Muscle layer of duodenum (tissue), 2 donors: ENCODE measurements around the gene ADCY1.

Source experiments
- H3K27ac ChIP-seq: one replicate; pipeline ENCODE4 v1.7.0; 2013; ENCODE audit warnings: mild to moderate bottlenecking, low read length
- H3K27me3 ChIP-seq: one replicate; pipeline ENCODE4 v1.7.0; 2013; ENCODE audit warnings: low read depth, mild to moderate bottlenecking, control low read depth, low read length
- H3K36me3 ChIP-seq, 2 donors: one replicate each; pipeline ENCODE4 v1.7.0; 2013; ENCODE audit warnings: low read length in 2 of 2, control low read depth in 1 of 2, mild to moderate bottlenecking in 1 of 2; ENCODE audit not compliant: insufficient read depth in 2 of 2, control insufficient read depth in 1 of 2
- H3K4me1 ChIP-seq, 2 donors: one replicate each; pipeline ENCODE4 v1.7.0; 2013; ENCODE audit warnings: low read length in 2 of 2, mild to moderate bottlenecking in 2 of 2, control low read depth in 1 of 2, moderate library complexity in 1 of 2; ENCODE audit not compliant: insufficient read depth in 2 of 2, control insufficient read depth in 1 of 2
- H3K4me3 ChIP-seq, 2 donors: one replicate each; pipeline ENCODE4 v1.7.0; 2013; ENCODE audit warnings: low read length in 2 of 2, low read depth in 1 of 2, mild to moderate bottlenecking in 1 of 2
- H3K9me3 ChIP-seq, 2 donors: one replicate each; pipeline ENCODE4 v1.7.0; 2013; ENCODE audit warnings: low read length in 2 of 2, control low read depth in 1 of 2, mild to moderate bottlenecking in 1 of 2; ENCODE audit not compliant: control insufficient read depth in 1 of 2
- donor health status: healthy.

ADCY1 gene

DNA sequence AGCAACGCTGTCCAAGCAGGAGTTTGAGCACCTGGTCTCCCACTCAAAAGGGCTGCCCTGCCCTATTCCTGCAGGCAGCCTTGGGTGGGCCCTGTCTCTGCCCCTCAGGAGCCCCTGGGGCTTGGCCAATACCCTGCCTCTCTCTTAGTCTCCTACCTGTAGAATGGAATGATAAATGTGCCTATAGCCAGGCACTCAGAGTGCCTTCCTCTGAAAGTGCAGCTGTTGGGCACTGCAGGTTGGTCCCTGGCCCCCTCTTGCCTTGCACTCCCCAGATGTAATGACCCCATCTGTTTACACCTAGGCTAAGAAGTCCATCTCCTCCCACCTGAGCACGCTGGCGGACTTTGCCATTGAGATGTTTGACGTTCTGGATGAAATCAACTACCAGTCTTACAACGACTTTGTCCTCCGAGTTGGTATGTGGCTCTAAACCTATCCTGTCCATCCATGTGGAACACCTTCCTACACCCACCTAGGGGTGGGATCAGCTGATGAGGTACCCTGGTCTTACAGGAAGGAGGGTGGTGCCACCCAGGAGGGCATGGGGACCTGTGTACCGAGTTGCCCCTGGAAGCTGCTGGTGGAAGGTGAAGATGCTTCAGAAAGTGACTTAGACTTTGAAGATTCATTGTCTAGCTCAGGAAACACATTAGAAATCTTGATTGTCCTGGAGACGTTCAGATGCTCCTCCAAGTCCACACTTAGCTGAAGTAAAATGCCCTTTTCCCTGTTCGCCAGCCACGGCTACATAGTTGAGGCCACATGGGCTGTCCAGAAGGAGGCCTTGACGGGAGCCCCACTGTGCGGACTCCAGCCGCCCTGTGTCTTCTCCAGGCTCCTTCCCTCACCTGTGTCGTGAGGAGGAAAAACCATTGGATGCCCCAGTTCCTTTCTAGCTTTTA lies 134.1 kb downstream of the ADCY1 start:
- H3K27me3 ChIP-seq, result no peaks in the 10 kb centered on the region
- no peaks in the 10 kb centered on the region for H3K36me3 ChIP-seq
- H3K27ac ChIP-seq, result no peak overlapping the region
- no peaks in the 10 kb centered on the region for H3K4me1 ChIP-seq
- no peaks in the 10 kb centered on the region for H3K9me3 ChIP-seq
- H3K4me3 ChIP-seq, result no peak overlapping the region

DNA sequence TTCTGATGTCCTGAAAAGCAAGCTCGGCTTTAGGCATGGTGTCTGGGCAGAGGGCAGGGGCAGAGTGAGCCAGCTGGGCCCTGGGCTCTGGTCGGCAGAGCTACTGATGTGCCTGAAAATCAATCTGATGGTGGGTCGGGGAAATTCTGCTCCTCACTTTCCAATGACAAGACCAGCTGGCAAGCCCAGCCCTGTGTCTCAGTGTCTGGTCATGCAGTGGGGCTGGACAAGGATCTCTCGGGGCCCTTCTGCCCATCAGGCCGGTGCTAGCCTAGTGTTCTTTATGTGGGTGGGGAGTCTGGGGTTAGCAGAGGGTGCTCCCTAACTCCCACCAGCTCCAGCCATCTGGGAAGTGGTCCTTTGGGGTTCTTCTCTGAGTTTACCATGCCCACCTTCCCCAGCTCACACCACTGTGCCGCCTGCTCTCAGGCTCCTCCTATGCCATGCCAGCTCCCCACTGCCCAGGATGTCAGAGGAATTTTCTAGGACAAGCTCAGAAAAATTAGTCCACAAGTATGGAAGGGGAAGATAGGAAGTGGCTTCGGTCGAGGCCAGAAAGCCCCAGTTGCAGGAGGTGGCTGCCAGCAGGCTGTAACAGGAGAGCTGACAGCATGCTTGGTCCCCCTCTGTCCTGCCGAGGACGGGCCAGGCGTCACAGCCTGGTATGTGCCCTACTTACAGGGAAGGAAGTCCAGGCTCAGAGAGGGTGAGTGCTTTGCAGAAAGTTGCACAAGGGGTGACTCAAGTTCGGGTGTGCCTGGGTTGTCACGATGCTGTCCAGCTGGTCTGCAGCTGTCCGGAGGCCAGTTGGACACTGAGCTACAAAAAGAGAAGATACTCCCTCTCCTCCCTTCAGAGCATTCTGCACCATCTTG lies 135.2 kb downstream of the ADCY1 start:
- Histone ChIP-seq H3K4me3 (no peak overlapping the region), H3K27me3 (no peaks in the 10 kb centered on the region), H3K9me3 (no peaks in the 10 kb centered on the region), H3K27ac (no peak overlapping the region), H3K4me1 (no peaks in the 10 kb centered on the region), H3K36me3 (no peaks in the 10 kb centered on the region)

DNA sequence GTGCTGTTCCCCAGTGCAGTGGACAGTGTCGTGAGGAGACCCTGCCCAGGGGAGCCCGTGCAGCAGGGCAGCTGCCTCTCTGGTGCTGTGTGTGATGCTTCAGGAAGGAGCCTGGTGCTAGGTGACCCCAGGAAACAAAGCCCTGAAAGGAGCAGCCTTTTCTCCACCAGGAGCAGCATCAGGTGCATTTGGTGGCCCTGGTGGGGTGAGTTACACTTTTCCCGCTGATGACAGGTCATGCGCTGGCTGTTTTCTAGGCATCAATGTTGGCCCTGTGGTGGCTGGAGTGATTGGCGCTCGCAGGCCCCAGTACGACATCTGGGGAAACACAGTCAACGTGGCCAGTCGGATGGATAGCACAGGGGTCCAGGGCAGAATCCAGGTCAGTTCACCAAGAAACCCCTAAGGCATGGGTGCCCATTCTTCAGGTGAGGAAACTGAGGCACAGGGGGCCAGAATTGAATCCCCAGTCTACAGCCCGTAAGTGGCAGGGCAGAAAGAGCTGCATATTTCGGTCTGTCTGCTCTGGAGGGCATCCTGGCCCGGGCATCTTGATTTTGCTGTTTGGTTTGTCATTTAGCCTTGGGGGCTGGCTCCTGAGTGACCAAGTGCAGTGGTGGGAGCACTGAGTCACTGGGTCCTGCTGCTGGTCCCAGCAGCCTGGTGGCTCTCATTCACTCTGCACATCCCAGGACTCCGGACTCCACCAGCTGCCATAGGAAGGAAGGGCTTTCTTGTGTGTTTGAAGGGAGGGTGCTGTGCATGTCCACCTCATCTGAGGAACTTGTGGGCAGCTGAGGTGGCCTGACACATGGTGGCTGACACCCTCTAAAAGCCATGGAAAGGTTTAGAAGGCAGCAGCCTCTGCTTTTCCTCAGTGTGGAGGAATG lies 136.3 kb downstream of the ADCY1 start:
- Histone ChIP-seq H3K36me3 (no peaks in the 10 kb centered on the region), H3K27me3 (no peaks in the 10 kb centered on the region), H3K9me3 (no peaks in the 10 kb centered on the region), H3K27ac (no peak overlapping the region), H3K4me3 (no peak overlapping the region), H3K4me1 (no peaks in the 10 kb centered on the region)

DNA sequence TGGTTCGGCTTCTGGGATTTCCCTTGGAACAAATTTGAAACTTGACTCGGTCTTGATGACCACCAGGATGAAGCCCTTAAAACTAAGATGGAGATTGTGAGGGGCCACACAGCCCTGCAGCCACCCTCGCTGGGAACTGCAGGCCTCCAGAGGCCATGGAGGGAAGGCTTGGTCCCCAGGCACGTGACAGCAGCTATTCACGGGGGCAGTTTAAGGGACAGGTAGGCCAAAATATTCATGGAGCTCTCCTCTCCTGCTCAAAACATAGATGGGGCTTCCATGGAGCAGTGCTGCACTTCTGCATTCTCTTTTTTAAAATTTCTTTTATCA lies 137.0 kb downstream of the ADCY1 start:
- Histone ChIP-seq H3K4me1 (no peaks in the 10 kb centered on the region), H3K27ac (no peak overlapping the region), H3K36me3 (no peaks in the 10 kb centered on the region), H3K27me3 (no peaks in the 10 kb centered on the region), H3K4me3 (no peak overlapping the region), H3K9me3 (no peaks in the 10 kb centered on the region)

DNA sequence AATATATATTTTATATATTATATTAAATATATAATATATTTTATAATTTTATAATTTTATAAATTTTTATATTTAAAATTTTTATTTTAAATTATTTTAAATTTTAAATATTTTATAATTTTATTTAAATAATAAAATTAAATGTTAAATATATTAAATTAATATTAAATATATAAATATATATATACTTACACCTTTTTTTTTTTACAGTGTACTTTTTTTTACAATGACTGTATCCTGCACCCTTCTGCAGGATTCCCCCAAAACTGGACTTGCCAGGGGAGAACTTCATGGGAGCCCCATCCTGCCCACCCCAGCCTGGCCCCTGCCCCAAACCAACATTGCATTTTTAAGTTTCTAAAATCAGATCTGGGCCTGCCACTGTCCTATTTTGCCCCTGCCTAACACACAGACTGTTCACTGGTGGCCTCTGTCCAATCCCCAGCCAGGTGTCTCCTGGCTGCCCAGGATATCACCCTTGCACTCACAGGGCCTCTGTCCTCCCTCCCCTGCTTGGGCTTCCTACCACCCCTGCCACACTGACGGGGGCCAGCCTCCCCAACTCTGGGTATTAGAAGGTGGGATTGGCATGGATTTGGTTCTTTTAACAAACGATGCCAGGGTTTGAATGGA lies 138.0 kb downstream of the ADCY1 start:
- Histone ChIP-seq H3K4me1 (no peaks in the 10 kb centered on the region), H3K27ac (no peak overlapping the region), H3K27me3 (no peaks in the 10 kb centered on the region), H3K4me3 (no peak overlapping the region), H3K9me3 (no peaks in the 10 kb centered on the region), H3K36me3 (no peaks in the 10 kb centered on the region)

DNA sequence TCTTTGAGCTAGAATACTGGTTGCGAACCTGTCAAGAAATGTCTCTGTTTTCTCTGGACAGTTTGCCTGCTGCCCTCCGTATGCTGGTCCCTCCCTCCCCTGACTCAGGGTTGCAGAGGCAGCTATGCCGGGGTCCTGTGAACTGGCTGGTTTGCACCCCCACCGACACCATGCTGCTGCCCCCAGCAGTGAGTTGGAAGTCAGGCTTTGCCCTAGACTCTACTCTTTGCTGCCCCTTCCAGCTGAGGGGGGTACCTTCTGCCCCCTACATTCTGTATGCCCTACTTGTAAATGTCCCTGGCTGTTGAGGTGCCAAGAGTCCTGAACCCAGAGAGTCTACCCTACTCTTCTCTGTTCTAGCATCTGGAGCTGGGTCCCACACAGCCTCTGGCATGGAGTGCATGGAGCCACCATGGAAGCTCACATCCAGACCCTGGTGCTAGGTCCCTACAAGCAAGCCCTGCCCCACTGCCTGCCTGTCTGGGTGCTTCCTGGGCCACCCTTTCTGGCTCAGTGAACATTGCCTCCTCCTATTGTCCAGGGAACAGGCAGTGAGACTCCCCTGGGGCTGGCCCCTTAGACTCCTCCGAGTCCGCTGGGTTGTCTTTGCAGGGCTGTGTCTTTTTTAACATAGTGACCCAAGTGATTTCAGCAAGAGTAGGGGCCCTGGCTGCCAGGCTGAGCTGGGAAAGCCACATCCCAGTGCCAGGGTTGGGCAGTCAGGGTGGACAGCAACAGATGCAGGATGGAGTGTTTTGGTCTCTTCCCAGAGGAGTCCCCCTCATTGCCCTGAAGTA lies 138.9 kb downstream of the ADCY1 start:
- Histone ChIP-seq H3K36me3 (no peaks in the 10 kb centered on the region), H3K27me3 (no peaks in the 10 kb centered on the region), H3K27ac (no peak overlapping the region), H3K4me3 (no peak overlapping the region), H3K4me1 (no peaks in the 10 kb centered on the region), H3K9me3 (no peaks in the 10 kb centered on the region)

DNA sequence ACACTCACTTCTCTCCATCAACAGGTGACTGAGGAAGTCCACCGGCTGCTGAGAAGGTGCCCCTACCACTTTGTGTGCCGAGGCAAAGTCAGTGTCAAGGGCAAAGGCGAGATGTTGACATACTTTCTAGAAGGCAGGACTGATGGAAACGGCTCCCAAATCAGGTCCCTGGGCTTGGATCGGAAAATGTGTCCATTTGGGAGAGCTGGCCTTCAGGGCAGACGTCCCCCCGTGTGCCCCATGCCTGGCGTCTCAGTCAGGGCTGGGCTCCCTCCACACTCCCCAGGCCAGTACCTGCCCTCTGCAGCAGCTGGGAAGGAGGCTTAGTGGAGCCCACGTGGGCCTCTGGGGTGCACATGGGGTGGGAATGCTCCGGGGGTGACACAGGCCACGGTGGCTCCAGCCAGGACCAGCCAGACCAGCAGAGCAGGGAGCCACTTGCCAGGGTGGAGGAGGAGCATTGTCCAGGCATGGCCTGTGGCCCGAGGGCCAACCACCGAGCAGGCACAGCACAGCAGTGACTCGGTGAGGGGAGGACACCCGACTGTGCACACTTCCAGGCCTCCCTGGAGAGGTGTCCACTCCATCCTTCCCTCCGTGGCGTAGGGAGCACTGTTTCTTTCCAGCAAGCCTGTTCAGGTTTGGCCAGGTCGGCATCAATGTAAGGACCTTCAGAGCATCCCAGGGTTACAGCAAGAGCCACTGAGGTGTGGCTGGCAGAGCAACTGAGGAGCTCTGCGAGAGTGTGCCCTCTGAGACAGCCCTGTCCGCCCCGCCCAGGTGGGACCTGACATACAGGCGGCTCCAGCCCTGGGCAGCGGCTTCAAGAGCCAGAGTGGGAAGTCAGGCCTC lies 139.7 kb downstream of the ADCY1 start:
- Histone ChIP-seq H3K9me3 (no peaks in the 10 kb centered on the region), H3K27me3 (no peaks in the 10 kb centered on the region), H3K4me3 (no peak overlapping the region), H3K36me3 (no peaks in the 10 kb centered on the region), H3K27ac (no peak overlapping the region), H3K4me1 (no peaks in the 10 kb centered on the region)

DNA sequence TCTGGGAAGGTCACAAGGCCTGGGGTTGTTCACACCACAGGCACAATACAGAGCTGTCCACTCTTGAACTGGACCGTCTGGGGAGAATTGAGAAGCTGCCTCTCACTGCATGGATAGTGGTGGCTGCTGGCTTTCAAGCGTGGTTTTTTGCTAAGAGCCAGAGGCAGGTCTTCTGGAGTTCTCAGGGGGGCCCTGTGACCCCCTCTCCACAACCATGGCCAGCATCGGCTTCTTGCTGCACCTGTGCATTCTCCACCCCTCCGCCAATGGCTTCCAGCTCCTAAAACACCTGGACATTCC lies 140.3 kb downstream of the ADCY1 start:
- Histone ChIP-seq H3K27ac (no peak overlapping the region), H3K9me3 (no peaks in the 10 kb centered on the region), H3K4me3 (no peak overlapping the region), H3K27me3 (no peaks in the 10 kb centered on the region), H3K4me1 (no peaks in the 10 kb centered on the region), H3K36me3 (no peaks in the 10 kb centered on the region)

DNA sequence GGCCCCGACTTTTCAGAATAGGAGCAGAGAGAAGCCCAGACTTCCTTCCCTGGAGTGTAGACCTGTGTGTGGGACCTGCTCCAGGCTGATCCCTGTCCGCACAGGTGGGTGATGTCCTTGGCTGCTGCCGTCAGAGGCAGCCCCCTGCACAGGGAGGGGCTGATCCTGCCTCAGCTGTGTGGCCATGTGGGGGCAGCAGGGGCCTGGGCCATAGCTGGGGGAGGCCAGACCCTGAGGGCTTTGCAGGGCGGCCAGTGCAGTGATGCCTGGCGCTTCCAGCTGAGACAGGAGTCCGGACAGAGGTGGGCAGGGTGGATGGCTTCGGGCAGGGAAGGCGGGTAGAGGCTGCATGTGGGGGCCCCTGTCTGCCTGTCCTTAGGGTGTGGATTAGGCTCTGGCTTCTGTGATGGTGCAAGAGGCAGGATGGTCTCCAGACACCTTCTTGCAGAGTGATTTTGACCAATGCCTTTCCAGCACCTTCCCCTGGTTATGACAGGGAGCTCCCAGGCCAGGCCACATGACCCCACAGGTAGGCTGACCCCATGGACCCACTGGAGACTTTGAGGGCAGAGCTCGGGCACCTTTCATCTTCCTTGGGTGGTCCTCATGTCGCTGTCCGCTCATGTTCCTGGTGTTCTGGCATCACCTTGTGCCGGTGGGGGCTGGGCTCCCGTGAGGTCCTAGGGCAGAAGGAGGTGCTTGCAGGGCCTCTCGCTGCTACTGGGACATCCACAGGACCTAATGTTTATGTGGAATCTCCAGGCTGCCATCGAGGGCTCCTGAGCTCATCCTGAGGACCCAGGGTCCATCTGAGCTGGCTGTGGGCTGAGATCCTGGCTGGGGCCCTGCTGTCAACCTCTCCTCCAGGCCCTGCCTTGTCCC lies 141.5 kb downstream of the ADCY1 start:
- Histone ChIP-seq H3K27me3 (no peaks in the 10 kb centered on the region), H3K4me1 (no peaks in the 10 kb centered on the region), H3K4me3 (no peak overlapping the region), H3K27ac (no peak overlapping the region), H3K36me3 (no peaks in the 10 kb centered on the region), H3K9me3 (no peaks in the 10 kb centered on the region)
